Skeletal muscle cell (primary cell): Measurements from ENCODE around the gene PCSK7.
"Not testable (repeated sequence)": the region's sequence is repeated elsewhere in the genome, so short reads cannot be mapped to it uniquely, and the experiment has no call there.

Experiments used
- DNase-seq: peaks from one replicate; pipeline ENCODE4 v3.0.0-alpha.2; 2010; ENCODE audit warnings: low read depth
- H3K4me3 ChIP-seq: 2 replicates; pipeline ENCODE4 v1.5.1; 2011; ENCODE audit warnings: low read depth, mild to moderate bottlenecking, control low read depth, low read length, moderate library complexity

Gene PCSK7

GRCh38 chr11:117219455-117219854 lies 12.4 kb downstream of the PCSK7 start:
- no peak for DNase-seq
- no peak overlapping the region for H3K4me3 ChIP-seq

GRCh38 chr11:117219001-117219400 lies 12.9 kb downstream of the PCSK7 start:
- H3K4me3 ChIP-seq: no peak overlapping the region
- no peak for DNase-seq

GRCh38 chr11:117218133-117218915 lies 13.5 kb downstream of the PCSK7 start:
- H3K4me3 ChIP-seq: no peak overlapping the region
- no peak for DNase-seq

- no peak overlapping the region for H3K4me3 ChIP-seq
- no peak for DNase-seq
Observed at GRCh38 chr11:117217141-117218084, 14.5 kb downstream of the PCSK7 start.

- no peak overlapping the region for H3K4me3 ChIP-seq
- no peak for DNase-seq
Observed at GRCh38 chr11:117214404-117215110, 17.3 kb downstream of the PCSK7 start.

GRCh38 chr11:117212697-117213355 lies 19.0 kb downstream of the PCSK7 start:
- DNase-seq: no peak
- H3K4me3 ChIP-seq: no peak overlapping the region

GRCh38 chr11:117210620-117211019 lies 21.3 kb downstream of the PCSK7 start:
- DNase-seq: no peak
- H3K4me3 ChIP-seq: no peak overlapping the region

- DNase-seq: not testable (repeated sequence)
Observed at GRCh38 chr11:117209351-117210125, 22.3 kb downstream of the PCSK7 start.

GRCh38 chr11:117208710-117209109 lies 23.2 kb downstream of the PCSK7 start:
- not testable (repeated sequence) for DNase-seq

More at GRCh38 chr11:117209351-117210125, 22.3 kb downstream of the PCSK7 start:
- H3K4me3 ChIP-seq: not testable (repeated sequence)

GRCh38 chr11:117207481-117207880 lies 24.4 kb downstream of the PCSK7 start:
- not testable (repeated sequence) for H3K4me3 ChIP-seq, DNase-seq

More at GRCh38 chr11:117208710-117209109, 23.2 kb downstream of the PCSK7 start:
- not testable (repeated sequence) for H3K4me3 ChIP-seq

- not testable (repeated sequence) for H3K4me3 ChIP-seq, DNase-seq
Observed at GRCh38 chr11:117206859-117207258, 25.0 kb downstream of the PCSK7 start.

GRCh38 chr11:117206111-117206510 lies 25.8 kb downstream of the PCSK7 start:
- not testable (repeated sequence) for DNase-seq, H3K4me3 ChIP-seq

GRCh38 chr11:117205211-117205818 lies 26.6 kb downstream of the PCSK7 start:
- no peak overlapping the region for H3K4me3 ChIP-seq
- no peak for DNase-seq

GRCh38 chr11:117204283-117205080 lies 27.4 kb downstream of the PCSK7 start:
- no peak overlapping the region for H3K4me3 ChIP-seq
- DNase-seq: no peak

- no peak overlapping the region for H3K4me3 ChIP-seq
- DNase-seq: no peak
Observed at GRCh38 chr11:117203069-117203407, 28.8 kb downstream of the PCSK7 start.

- DNase-seq: no peak
- no peak overlapping the region for H3K4me3 ChIP-seq
Observed at GRCh38 chr11:117202386-117203068, 29.3 kb downstream of the PCSK7 start.
